GM21390 (cell line): ENCODE data around the gene SLC22A4.

Experiments used
- ATAC-seq: cut with Tn5 transposase; IDR thresholded peaks from one replicate; pipeline ENCODE4 v1.9.1; 2021; ENCODE audit not compliant: unreplicated experiment

SLC22A4 gene

DNA sequence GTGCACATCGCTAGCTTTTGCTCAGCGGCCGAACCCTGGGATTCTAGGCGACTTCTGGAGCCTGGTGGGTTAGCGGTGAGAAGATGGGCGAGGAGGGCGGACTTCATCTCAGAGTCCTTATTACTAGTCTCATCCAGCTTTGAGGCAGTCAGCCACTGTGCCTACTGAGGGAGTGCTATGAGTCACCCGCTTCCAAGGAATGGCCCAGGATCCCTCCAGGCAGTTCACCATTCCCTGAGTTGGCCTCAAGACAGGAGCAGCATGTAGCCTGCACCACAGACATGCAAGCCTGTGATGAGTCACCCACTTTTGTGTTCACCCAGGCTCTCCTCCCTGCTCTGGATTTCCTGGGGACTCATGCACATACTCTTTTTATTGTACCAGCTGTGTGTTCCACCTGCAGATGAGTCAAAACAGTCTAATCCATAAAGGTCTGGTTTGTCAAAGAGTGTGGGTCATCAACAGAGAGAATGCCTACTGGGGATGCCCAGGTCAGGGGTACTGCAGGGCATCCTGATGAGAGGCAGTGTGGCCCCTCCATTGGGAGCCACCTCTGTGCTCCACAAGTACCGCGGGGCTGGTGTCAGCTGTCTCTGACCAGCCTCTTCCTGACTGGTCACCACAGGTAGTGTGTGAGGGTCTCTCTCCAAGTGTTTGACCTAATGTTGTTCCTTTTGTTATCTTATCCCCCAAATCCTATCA, 95.5 kb downstream of the SLC22A4 start:
- no peak for ATAC-seq

DNA sequence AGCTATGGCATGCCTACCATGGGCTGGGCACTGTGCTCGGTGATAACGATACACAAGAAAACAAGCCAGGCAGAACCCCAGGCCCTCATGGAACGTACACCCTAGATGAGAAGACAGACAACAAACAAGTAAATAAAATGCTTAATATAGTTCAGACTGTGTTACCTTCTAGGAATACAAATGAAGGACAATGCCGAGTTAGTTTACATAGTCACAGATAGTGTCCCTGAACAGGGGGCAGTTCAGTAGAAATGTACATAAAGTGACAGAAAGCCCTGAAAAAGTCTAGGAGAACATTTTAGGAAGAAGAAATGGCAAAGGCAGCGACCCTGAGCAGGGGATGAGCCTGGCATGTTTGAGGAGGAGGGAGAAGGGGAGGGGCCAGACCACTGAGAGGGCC, 97.1 kb downstream of the SLC22A4 start:
- no peak for ATAC-seq

DNA sequence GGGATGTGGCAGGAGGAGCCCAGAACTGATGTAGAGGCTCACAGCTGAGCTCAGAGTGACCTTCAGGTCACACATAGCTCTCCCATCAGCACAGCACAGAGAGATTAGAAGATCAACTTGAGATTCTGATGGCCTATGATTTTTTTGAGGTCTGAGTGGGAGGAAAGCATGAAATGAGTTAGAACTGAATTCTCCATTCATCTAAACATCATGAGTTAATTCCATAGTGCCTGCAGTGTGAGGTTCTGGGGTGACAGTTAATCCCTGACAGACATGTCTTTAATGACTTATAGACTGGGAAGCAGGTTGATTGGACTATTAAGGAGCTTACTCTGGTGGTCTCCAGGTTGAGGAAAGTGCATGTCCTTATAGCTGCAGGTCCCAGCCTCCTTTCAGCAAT, 97.7 kb downstream of the SLC22A4 start:
- no peak for ATAC-seq

DNA sequence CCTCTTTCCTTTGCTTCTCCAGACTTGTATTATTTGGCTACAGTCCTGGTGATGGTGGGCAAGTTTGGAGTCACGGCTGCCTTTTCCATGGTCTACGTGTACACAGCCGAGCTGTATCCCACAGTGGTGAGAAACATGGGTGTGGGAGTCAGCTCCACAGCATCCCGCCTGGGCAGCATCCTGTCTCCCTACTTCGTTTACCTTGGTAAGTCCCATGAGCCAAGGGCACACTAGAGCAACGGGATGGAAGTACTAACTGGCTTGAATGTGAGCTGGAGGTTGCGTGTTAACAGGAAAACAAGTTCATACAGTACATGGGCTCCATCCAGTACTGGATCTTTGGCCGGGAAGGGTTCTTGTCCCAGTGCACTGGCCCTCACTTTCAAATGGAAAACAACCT, 98.2 kb downstream of the SLC22A4 start:
- ATAC-seq = no peak

DNA sequence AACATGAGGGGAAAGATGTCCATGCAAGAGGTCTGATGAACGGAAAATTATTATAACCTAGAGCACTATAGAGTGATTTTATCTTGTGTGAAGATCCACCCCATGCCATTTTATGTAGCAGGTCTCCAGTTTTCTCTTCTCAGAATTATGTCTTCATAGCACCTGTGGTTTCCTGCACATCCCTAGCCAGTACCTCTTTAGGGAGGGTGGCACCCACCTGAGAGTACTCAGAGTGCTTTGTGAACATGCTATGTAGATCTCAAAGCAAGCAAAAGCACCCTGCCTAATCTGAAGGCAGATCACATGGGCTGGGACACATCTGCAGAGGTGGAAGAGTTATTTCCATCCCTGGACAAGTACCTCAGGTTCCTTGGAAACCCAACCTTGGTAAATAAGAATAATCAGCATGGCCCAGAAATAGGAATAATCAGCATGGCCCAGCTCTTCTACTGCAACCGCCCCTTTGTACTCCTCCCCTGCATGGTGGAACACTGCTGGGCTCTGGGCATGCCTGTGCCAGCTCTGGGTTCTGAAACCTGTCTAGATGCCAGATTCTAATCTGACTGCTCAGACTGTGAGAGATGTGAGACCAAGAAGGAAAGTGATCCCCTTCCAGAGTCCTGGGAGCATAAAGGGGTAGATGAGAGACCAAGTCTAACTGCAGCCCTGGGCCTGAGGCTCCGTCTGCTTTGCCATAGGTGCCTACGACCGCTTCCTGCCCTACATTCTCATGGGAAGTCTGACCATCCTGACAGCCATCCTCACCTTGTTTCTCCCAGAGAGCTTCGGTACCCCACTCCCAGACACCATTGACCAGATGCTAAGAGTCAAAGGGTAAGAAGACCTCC, 99.0 kb downstream of the SLC22A4 start:
- ATAC-seq = no peak
